K562 (cell line): ENCODE measurements around the gene ACHE. TPM values are rescaled to one million over a fixed set of nuclear protein-coding genes. Genes with fewer than 3 reads are reported as not detected.
A peak's percentile ranks its signal among the peaks of the same experiment; 100 is the strongest.

Source experiments
- CHD2 ChIP-seq: IDR thresholded peaks from 2 replicates; pipeline ENCODE4 v1.6.1; 2011; ENCODE audit warnings: low read depth, low read length
- E2F4 ChIP-seq: sonication (generic); formaldehyde crosslinking; IDR thresholded peaks from 2 replicates; pipeline ENCODE4 v1.8.0; 2022; ENCODE audit warnings: mild to moderate bottlenecking, low read depth, missing genetic modification reagents
- HDAC3 ChIP-seq: fragments of 450-650 bp; IDR thresholded peaks from 2 replicates; pipeline ENCODE4 v1.6.1; 2018; ENCODE audit warnings: borderline replicate concordance, mild to moderate bottlenecking, moderate library complexity; ENCODE audit not compliant: partially characterized antibody
- HMBOX1 ChIP-seq: sonication (generic); IDR thresholded peaks from 2 replicates; pipeline ENCODE4 v1.6.1; 2016
- HNRNPUL1 ChIP-seq: fragments of 200-400 bp; formaldehyde crosslinking; IDR thresholded peaks from 2 replicates; pipeline ENCODE4 v1.6.1; 2017; ENCODE audit warnings: low read length
- KAT2B ChIP-seq: IDR thresholded peaks from one replicate; pipeline ENCODE4 v1.6.1; 2012; ENCODE audit warnings: low read depth, mild to moderate bottlenecking, control low read depth, inconsistent platforms, low read length, moderate library complexity
- KDM1A ChIP-seq, 2 experiments: fragments of 450-650 bp; IDR thresholded peaks; 2 replicates each; pipeline ENCODE4 v1.6.1; 2016; ENCODE audit warnings: mild to moderate bottlenecking in 2 of 2
- PATZ1 ChIP-seq: fragments of 250-450 bp; sonication (Bioruptor Pico); IDR thresholded peaks from 2 replicates; pipeline ENCODE4 v1.5.0; 2020; ENCODE audit warnings: mild to moderate bottlenecking, borderline replicate concordance
- ZBTB40 ChIP-seq, 2 experiments: fragments of 450-650 bp in 1 of 2; sonication (generic) in 1 of 2; formaldehyde crosslinking in 1 of 2; IDR thresholded peaks; 2 replicates each; pipeline versions ENCODE4 v1.7.1 to v1.9.0; 2016 to 2022; ENCODE audit warnings: inconsistent platforms in 1 of 2, mild to moderate bottlenecking in 1 of 2, missing genetic modification reagents in 1 of 2
- ZNF23 ChIP-seq: fragments of 250-450 bp; sonication (Bioruptor Pico); IDR thresholded peaks from 2 replicates; pipeline ENCODE4 v1.4.0; 2020; ENCODE audit warnings: mild to moderate bottlenecking
- ZNF785 ChIP-seq: fragments of 250-450 bp; sonication (Bioruptor Pico); IDR thresholded peaks from 2 replicates; pipeline ENCODE4 v1.4.0; 2020; ENCODE audit warnings: mild to moderate bottlenecking
- ZZZ3 ChIP-seq: fragments of 450-650 bp; IDR thresholded peaks from 2 replicates; pipeline ENCODE4 v1.6.1; 2016; ENCODE audit warnings: antibody characterized with exemption, mild to moderate bottlenecking, moderate library complexity
- polyA plus RNA-seq, 8 experiments: library from polyadenylated mRNA; depleted of rRNA in 4 of 8; stranded (reverse) in 5 of 8; unstranded in 3 of 8; fragments of >200 nt; fragmentation: Nextera tagmentation in 2 of 8; fragmentation: Illumina TruSeq in 1 of 8; extraction: Ambion mirVana in 2 of 8; extraction: Trizol in 1 of 8; gene quantifications; 2 replicates each; pipeline versions ENCODE4 v1.2.1 to v1.2.3, GENCODE V29; 2011 to 2014; ENCODE audit warnings: inconsistent platforms in 1 of 8, missing spikeins in 1 of 8
- total RNA-seq, 7 experiments: library from RNA; depleted of rRNA in 6 of 7; stranded (reverse); fragments of >200 nt in 6 of 7; fragmentation: Illumina TruSeq in 2 of 7; extraction: Trizol in 2 of 7; gene quantifications; 2 replicates each; pipeline versions ENCODE4 v1.2.1 to v1.2.3, GENCODE V29; 2011 to 2021; ENCODE audit warnings: low replicate concordance in 1 of 7

The ACHE gene
- total and polyA plus RNA-seq, 9 of the 15 experiments (the other 6 are each of a cell fraction or from before 2014, with no cell fraction given) = 0.04 to 8.8 (median 1.9) TPM

- no peak for TF ChIP-seq ZBTB40 (IDR thresholded peaks at IDR 0.05)
- TF ChIP-seq ZBTB40 (CRISPR knock-in tag; IDR thresholded peaks at IDR 0.05) = no peak; the same call in 1 of the 2 replicates
- TF ChIP-seq HNRNPUL1 = no peak
- peak; percentile 73; the same call in 1 of the 2 replicates for TF ChIP-seq E2F4 (CRISPR knock-in tag)
- no peak for TF ChIP-seq HDAC3
- no peak for TF ChIP-seq KDM1A (IDR thresholded peaks at IDR 0.05)
- no peak for TF ChIP-seq ZZZ3
- no peak for TF ChIP-seq PATZ1
- TF ChIP-seq HMBOX1 = no peak
- no peak for TF ChIP-seq KAT2B
- TF ChIP-seq CHD2 = no peak; the same call in 1 of the 2 replicates
- no peak for TF ChIP-seq ZNF785
- TF ChIP-seq ZNF23 = no peak
Measured at GRCh38 chr7:100888988-100889750, 6.5 kb downstream of the ACHE start, which contains the start of gene UFSP1 (continued).
